Breast epithelium (tissue), 3 donors: ENCODE data around the gene KCNK10.

Experiments used
- CTCF ChIP-seq, 3 donors: fragments of 450-650 bp; IDR thresholded peaks; one replicate each; pipeline ENCODE4 v1.5.1; 2016 to 2017; ENCODE audit warnings: antibody characterized with exemption in 3 of 3, mild to moderate bottlenecking in 3 of 3, moderate library complexity in 3 of 3
- POLR2A ChIP-seq: fragments of 450-650 bp; IDR thresholded peaks from one replicate; pipeline ENCODE4 v1.6.1; 2016; ENCODE audit warnings: antibody characterized with exemption, mild to moderate bottlenecking, moderate library complexity
- POLR2AphosphoS5 ChIP-seq, 3 donors: sonication (generic); formaldehyde crosslinking; IDR thresholded peaks; one replicate each; pipeline ENCODE4 v1.6.1; 2017; ENCODE audit warnings: antibody characterized with exemption in 3 of 3

GRCh38 chr14:88146881-88147649 is 176.0 kb downstream of the KCNK10 start:
- TF ChIP-seq POLR2AphosphoS5 (IDR thresholded peaks at IDR 0.05) (no peak), CTCF (IDR thresholded peaks at IDR 0.05) (no peak), POLR2A (no peak)
